Ascending aorta (tissue), 2 donors: ENCODE results near the gene TBL3. TPM values are rescaled to one million over a fixed set of nuclear protein-coding genes. Genes with fewer than 3 reads are reported as not detected.

Source experiments
- DNase-seq, 2 donors: peaks; one replicate each; pipeline ENCODE4 v3.0.0-alpha.2; 2019; ENCODE audit warnings: low spot score in 2 of 2
- H3K27ac ChIP-seq, 2 donors: fragments of 200-600 bp; sonication (generic); one replicate each; pipeline ENCODE4 v1.5.1; 2016 to 2017; ENCODE audit warnings: mild to moderate bottlenecking in 1 of 2
- H3K27me3 ChIP-seq: fragments of 200-600 bp; sonication (generic); one replicate; pipeline ENCODE4 v1.5.1; 2017
- H3K36me3 ChIP-seq, 2 donors: fragments of 200-600 bp; sonication (generic); one replicate each; pipeline ENCODE4 v1.5.1; 2016
- H3K4me1 ChIP-seq, 2 donors: fragments of 200-600 bp; sonication (generic); one replicate each; pipeline ENCODE4 v1.5.1; 2016 to 2017; ENCODE audit warnings: mild to moderate bottlenecking in 1 of 2
- H3K4me3 ChIP-seq, 2 donors: fragments of 200-600 bp; sonication (generic); one replicate each; pipeline ENCODE4 v1.5.1; 2016 to 2017; ENCODE audit warnings: mild to moderate bottlenecking in 1 of 2
- H3K9me3 ChIP-seq, 2 donors: fragments of 200-600 bp; sonication (generic); one replicate each; pipeline ENCODE4 v1.5.1; 2016
- CTCF ChIP-seq, 3 experiments: fragments of 200-600 bp in 2 of 3; fragments of 450-650 bp in 1 of 3; sonication (generic) in 2 of 3; IDR thresholded peaks; one replicate each; pipeline ENCODE4 v1.5.1; 2016 to 2019; ENCODE audit warnings: antibody characterized with exemption in 3 of 3, mild to moderate bottlenecking in 1 of 3, moderate library complexity in 1 of 3
- intact Hi-C: fragments of 100-400 bp; cut with DNase I; formaldehyde crosslinking; loops from one replicate; pipeline ENCODE4 v1.15.1; 2023
- total RNA-seq: library from RNA; depleted of rRNA; stranded (reverse); fragments of >200 nt; gene quantifications from one replicate; pipeline ENCODE4 v1.1.0, GENCODE V29; 2016

TBL3 gene
- total RNA-seq, 1 donor from 2014 or later = 55.7 TPM

- no peak overlapping the region for H3K27ac ChIP-seq
- H3K27me3 ChIP-seq = no peaks in the 10 kb centered on the region
- H3K4me3 ChIP-seq = no peak overlapping the region
- no peaks in the 10 kb centered on the region for H3K36me3 ChIP-seq
- no peak for DNase-seq
- no peaks in the 10 kb centered on the region for H3K9me3 ChIP-seq
- no peak for TF ChIP-seq CTCF (IDR thresholded peaks at IDR 0.05)
- intact Hi-C loops = no loop called here
- H3K4me1 ChIP-seq = peaks cover 3% of the 10 kb centered on the region in 2 donors
Observed at GRCh38 chr16:2015117-2015946, 43.5 kb downstream of the TBL3 start.

GRCh38 chr16:2015947-2016208, 44.0 kb downstream of the TBL3 start:
- DNase-seq = no peak
- H3K4me3 ChIP-seq = no peak overlapping the region
- H3K27me3 ChIP-seq = no peaks in the 10 kb centered on the region
- TF ChIP-seq CTCF (IDR thresholded peaks at IDR 0.05) = no peak
- H3K27ac ChIP-seq = no peak overlapping the region
- peaks cover 0 to 3% of the 10 kb centered on the region in 2 donors for H3K4me1 ChIP-seq
- no peaks in the 10 kb centered on the region for H3K36me3 ChIP-seq
- intact Hi-C loops = no loop called here
- H3K9me3 ChIP-seq = no peaks in the 10 kb centered on the region

- no peak overlapping the region for H3K4me3 ChIP-seq
- H3K36me3 ChIP-seq = no peaks in the 10 kb centered on the region
- TF ChIP-seq CTCF (IDR thresholded peaks at IDR 0.05) = peak in 1 of 3 experiments; percentile 26
- no peak overlapping the region for H3K27ac ChIP-seq
- intact Hi-C loops = no loop called here
- no peaks in the 10 kb centered on the region for H3K9me3 ChIP-seq
- H3K4me1 ChIP-seq = peaks cover 0 to 3% of the 10 kb centered on the region in 2 donors
- no peaks in the 10 kb centered on the region for H3K27me3 ChIP-seq
- no peak for DNase-seq
Observed at GRCh38 chr16:2016407-2016922, 44.6 kb downstream of the TBL3 start.

GRCh38 chr16:2019518-2019920, 47.7 kb downstream of the TBL3 start, which contains the start of gene NPW:
Gene NPW, plus strand, starts transcription at chr16:2019785.
- intact Hi-C loops = no loop called here
- no peaks in the 10 kb centered on the region for H3K9me3 ChIP-seq
- TF ChIP-seq CTCF (IDR thresholded peaks at IDR 0.05) = no peak
- peak within 1 kb of the TSS in 1 of 2 donors; percentile 11 for H3K4me3 ChIP-seq
- no peaks in the 10 kb centered on the region for H3K27me3 ChIP-seq
- H3K27ac ChIP-seq = no peak within 1 kb of the TSS
- DNase-seq = no peak
- H3K4me1 ChIP-seq = peaks cover 3 to 12% of the 10 kb centered on the region in 2 donors
- no peaks in the 10 kb centered on the region for H3K36me3 ChIP-seq

GRCh38 chr16:2019921-2020831, 48.3 kb downstream of the TBL3 start:
- Histone ChIP-seq H3K4me3 (peak overlapping the region in 1 of 2 donors; percentile 11), H3K4me1 (peaks cover 3 to 12% of the 10 kb centered on the region in 2 donors), H3K36me3 (no peaks in the 10 kb centered on the region), H3K27ac (no peak overlapping the region), H3K9me3 (no peaks in the 10 kb centered on the region), H3K27me3 (no peaks in the 10 kb centered on the region)
- no peak for DNase-seq
- no peak for TF ChIP-seq CTCF (IDR thresholded peaks at IDR 0.05)
- intact Hi-C loops = loop anchor here (10.0 kb wide), 1 partner anchor 235 kb away; the partner anchor contains the start of gene ECI1
